ENCODE data around the gene PLXNA2.

- no peak for TF ChIP-seq CTCF (IDR thresholded peaks at IDR 0.05)
- no peak for TF ChIP-seq POLR2AphosphoS5 (IDR thresholded peaks at IDR 0.05)
- no peak for TF ChIP-seq POLR2A (IDR thresholded peaks at IDR 0.05)
Observed at GRCh38 chr1:208083715-208084085, 160.5 kb downstream of the PLXNA2 start.
